DMS114 treated with DMSO at 0.1 percent for 48 hours (cell line): ENCODE data around the gene LBHD1.
A peak's percentile ranks its signal among the peaks of the same experiment; 100 is the strongest.
"Not testable (repeated sequence)": the region's sequence is repeated elsewhere in the genome, so short reads cannot be mapped to it uniquely, and the experiment has no call there.

Source experiments
- DNase-seq: peaks from one replicate; lab custom pipeline; 2025; ENCODE audit not compliant: unreplicated experiment; lab: John Stamatoyannopoulos, UW

Gene LBHD1

GRCh38 chr11:62671608-62672389, at the start of gene LBHD1, which contains the start of gene UQCC3:
Gene LBHD1 (minus strand): TSS chr11:62672267. CDS start chr11:62670031, 2,236 bp downstream.
Gene UQCC3 (plus strand): TSS chr11:62671673. CDS start chr11:62671746, 73 bp downstream.
- peak; percentile 80 for DNase-seq

- DNase-seq, result no peak
Observed at GRCh38 chr11:62719302-62719978, 47.4 kb upstream of the LBHD1 start.

GRCh38 chr11:62716816-62717215, 44.7 kb upstream of the LBHD1 start:
- no peak for DNase-seq

- DNase-seq, result no peak
Observed at GRCh38 chr11:62716206-62716605, 44.1 kb upstream of the LBHD1 start.

GRCh38 chr11:62715150-62716130, 43.4 kb upstream of the LBHD1 start:
- no peak for DNase-seq

- DNase-seq, result no peak
Observed at GRCh38 chr11:62713343-62713742, 41.3 kb upstream of the LBHD1 start.

- DNase-seq, result no peak
Observed at GRCh38 chr11:62712861-62713260, 40.8 kb upstream of the LBHD1 start.

- DNase-seq, result no peak
Observed at GRCh38 chr11:62712276-62712812, 40.3 kb upstream of the LBHD1 start.

GRCh38 chr11:62710001-62710345, 37.9 kb upstream of the LBHD1 start:
- DNase-seq, result peak; percentile 61

GRCh38 chr11:62709247-62710000, 37.4 kb upstream of the LBHD1 start:
- peak; percentile 98 for DNase-seq

- DNase-seq, result no peak
Observed at GRCh38 chr11:62708793-62709192, 36.7 kb upstream of the LBHD1 start.

- no peak for DNase-seq
Observed at GRCh38 chr11:62708392-62708791, 36.3 kb upstream of the LBHD1 start.

GRCh38 chr11:62707277-62707861, 35.3 kb upstream of the LBHD1 start, which contains the start of the genes BSCL2 and GNG3:
Gene BSCL2 (minus strand): TSS chr11:62707424. CDS start chr11:62707195, 229 bp downstream.
Gene GNG3 (plus strand): TSS chr11:62707676. CDS start chr11:62708296, 620 bp downstream.
- no peak for DNase-seq

GRCh38 chr11:62706850-62707247, 34.8 kb upstream of the LBHD1 start:
- DNase-seq, result no peak

- peak; percentile 80 for DNase-seq
Observed at GRCh38 chr11:62705880-62706849, 34.1 kb upstream of the LBHD1 start.

GRCh38 chr11:62705413-62705812, 33.3 kb upstream of the LBHD1 start:
- DNase-seq, result no peak

GRCh38 chr11:62703921-62704320, 31.9 kb upstream of the LBHD1 start:
- not testable (repeated sequence) for DNase-seq

GRCh38 chr11:62702246-62702645, 30.2 kb upstream of the LBHD1 start:
- no peak for DNase-seq
